ENCODE results near the gene TMIE. TPM values are rescaled to one million over a fixed set of nuclear protein-coding genes. Genes with fewer than 3 reads are reported as not detected.

Gene TMIE
- polyA plus RNA-seq, 5 donors, result 0.63 to 0.85 (median 0.73) TPM

GRCh38 chr3:46668591-46668990 lies 32.6 kb upstream of the TMIE start:
- DNase-seq, result no peak

- no peak for DNase-seq
Observed at GRCh38 chr3:46669191-46669999, 31.8 kb upstream of the TMIE start.

- no peak for DNase-seq
Observed at GRCh38 chr3:46670000-46670890, 30.9 kb upstream of the TMIE start.

GRCh38 chr3:46670891-46671427 lies 30.2 kb upstream of the TMIE start:
- no peak for DNase-seq

GRCh38 chr3:46671541-46672348 lies 29.4 kb upstream of the TMIE start:
- DNase-seq, result no peak

- DNase-seq, result no peak
Observed at GRCh38 chr3:46672349-46672695, 28.9 kb upstream of the TMIE start.

GRCh38 chr3:46673151-46674030 lies 27.8 kb upstream of the TMIE start:
- no peak for DNase-seq

GRCh38 chr3:46674031-46674845 lies 27.0 kb upstream of the TMIE start:
- no peak for DNase-seq

GRCh38 chr3:46675426-46675825 lies 25.8 kb upstream of the TMIE start:
- DNase-seq, result no peak

- no peak for DNase-seq
Observed at GRCh38 chr3:46675843-46676567, 25.2 kb upstream of the TMIE start.

DNA sequence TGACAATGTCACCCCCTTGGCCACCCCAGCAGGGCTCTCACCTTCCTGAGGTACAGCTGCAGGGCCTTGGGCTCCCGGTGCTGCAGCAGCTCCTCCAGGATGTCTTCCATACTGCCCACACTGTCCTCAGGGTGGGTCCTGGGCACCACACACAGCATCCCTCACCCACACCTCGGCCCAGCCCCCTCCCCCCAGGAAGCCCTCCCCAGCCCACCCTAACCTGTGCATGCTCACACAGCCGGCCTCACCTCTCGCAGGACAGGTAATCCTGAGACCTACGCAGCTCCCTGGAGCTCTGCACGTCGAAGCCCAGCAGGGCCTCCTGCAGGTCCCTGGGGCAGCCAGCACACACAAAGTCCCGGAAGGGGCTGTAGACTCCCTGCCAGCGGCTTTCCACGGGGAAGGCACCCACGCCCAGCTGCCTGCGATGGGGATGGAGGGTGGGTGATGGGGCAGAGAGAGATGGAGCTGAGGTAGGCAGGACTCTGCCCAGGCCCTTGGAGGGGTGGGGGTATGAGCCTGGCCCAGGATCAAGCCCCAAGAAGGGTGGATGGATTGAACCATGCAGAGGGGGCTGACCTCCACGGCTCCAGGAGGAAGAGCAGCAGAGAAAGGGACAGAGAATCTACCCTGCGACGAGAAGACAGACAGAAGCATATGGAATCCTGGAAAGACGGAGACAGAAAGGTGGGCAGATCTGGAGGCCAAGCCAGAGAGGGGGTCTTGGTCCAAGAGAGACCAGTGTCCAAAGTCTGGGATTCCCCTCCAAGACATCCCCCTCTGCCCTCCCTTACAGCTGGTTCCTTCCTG lies 24.4 kb upstream of the TMIE start:
- no peak for DNase-seq

- no peak for DNase-seq
Observed at GRCh38 chr3:46677411-46677726, 23.8 kb upstream of the TMIE start.

GRCh38 chr3:46678280-46678679 lies 22.9 kb upstream of the TMIE start:
- no peak for DNase-seq

GRCh38 chr3:46679681-46680080 lies 21.5 kb upstream of the TMIE start:
- no peak for DNase-seq

DNA sequence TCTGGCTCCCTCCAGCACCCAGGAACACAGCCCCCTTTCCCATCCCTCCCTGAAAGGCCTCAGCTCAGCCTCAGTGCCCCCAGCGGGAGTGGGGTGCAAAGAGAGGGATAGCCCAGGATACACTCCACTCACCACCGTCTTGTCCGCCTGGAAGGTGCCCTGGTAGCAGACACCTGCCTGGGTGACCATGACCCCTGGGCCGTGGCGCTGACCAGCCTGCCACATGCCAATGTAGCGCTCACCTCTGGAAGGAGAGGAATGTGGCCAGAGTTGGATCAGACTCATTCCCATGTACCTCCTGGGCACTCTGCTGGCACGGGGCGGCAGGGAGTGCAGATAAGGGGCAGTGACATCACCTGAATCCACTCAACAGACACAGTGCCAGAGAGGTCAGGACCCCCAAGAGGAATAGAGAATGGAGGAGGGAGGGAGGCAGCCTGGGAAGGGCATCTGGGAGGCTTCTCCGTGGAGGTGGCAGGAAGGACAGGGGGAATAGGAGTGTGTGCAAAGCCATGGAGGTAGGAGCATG lies 20.8 kb upstream of the TMIE start:
- DNase-seq, result no peak

- DNase-seq, result no peak
Observed at GRCh38 chr3:46681387-46681786, 19.8 kb upstream of the TMIE start.

- no peak for DNase-seq
Observed at GRCh38 chr3:46681856-46682540, 19.2 kb upstream of the TMIE start.

GRCh38 chr3:46682974-46683373 lies 18.2 kb upstream of the TMIE start:
- no peak for DNase-seq

Measured in right lung (tissue), 5 donors.